H9 (cell line): ENCODE data around the gene ZNF566. TPM values are rescaled to one million over a fixed set of nuclear protein-coding genes. Genes with fewer than 3 reads are reported as not detected.

Experiments
- DNase-seq: peaks from one replicate; pipeline ENCODE4 v3.0.0-alpha.2; 2017
- H2AFZ ChIP-seq: one replicate; pipeline ENCODE4 v1.6.1; 2013; ENCODE audit warnings: mild to moderate bottlenecking, low read length, control low read depth, moderate library complexity
- H2AK5ac ChIP-seq: 2 replicates; pipeline ENCODE4 v1.6.1; 2013; ENCODE audit warnings: low read length, control low read depth, mixed read lengths; ENCODE audit not compliant: insufficient read length
- H2BK120ac ChIP-seq: one replicate; pipeline ENCODE4 v1.6.1; 2013; ENCODE audit warnings: low read depth, mild to moderate bottlenecking, low read length, control low read depth, inconsistent platforms; ENCODE audit not compliant: poor library complexity, severe bottlenecking
- H2BK12ac ChIP-seq: 2 replicates; pipeline ENCODE4 v1.6.1; 2013; ENCODE audit warnings: low read length, control low read depth, mixed read lengths, low read depth; ENCODE audit not compliant: insufficient read length
- H2BK15ac ChIP-seq: 2 replicates; pipeline ENCODE4 v1.6.1; 2013; ENCODE audit warnings: low read depth, low read length, control low read depth
- H2BK20ac ChIP-seq: one replicate; pipeline ENCODE4 v1.6.1; 2013; ENCODE audit warnings: low read depth, mild to moderate bottlenecking, low read length, control low read depth, inconsistent platforms; ENCODE audit not compliant: poor library complexity, severe bottlenecking
- H2BK5ac ChIP-seq: 2 replicates; pipeline ENCODE4 v1.6.1; 2013; ENCODE audit warnings: low read length, control low read depth, mixed read lengths; ENCODE audit not compliant: insufficient read length
- H3K14ac ChIP-seq: 2 replicates; pipeline ENCODE4 v1.6.1; 2013; ENCODE audit warnings: low read length, control low read depth; ENCODE audit not compliant: insufficient read depth
- H3K18ac ChIP-seq: 2 replicates; pipeline ENCODE4 v1.6.1; 2013; ENCODE audit warnings: low read depth, mild to moderate bottlenecking, mixed read lengths, low read length, control low read depth; ENCODE audit not compliant: insufficient read length
- H3K23ac ChIP-seq: 2 replicates; pipeline ENCODE4 v1.6.1; 2013; ENCODE audit warnings: low read length, control low read depth, mixed read lengths, low read depth; ENCODE audit not compliant: insufficient read length
- H3K23me2 ChIP-seq: 2 replicates; pipeline ENCODE4 v1.6.1; 2013; ENCODE audit warnings: low read depth, mild to moderate bottlenecking, mixed read lengths, low read length, control low read depth; ENCODE audit not compliant: insufficient read length, poor library complexity, severe bottlenecking
- H3K27ac ChIP-seq: 2 replicates; pipeline ENCODE4 v1.5.1; 2013; ENCODE audit warnings: low read length, control low read depth, mixed read lengths, low read depth; ENCODE audit not compliant: insufficient read length
- H3K27me3 ChIP-seq: 2 replicates; pipeline ENCODE4 v1.6.1; 2013; ENCODE audit warnings: low read length, control low read depth, inconsistent platforms; ENCODE audit not compliant: insufficient read depth
- H3K4ac ChIP-seq: 2 replicates; pipeline ENCODE4 v1.6.1; 2013; ENCODE audit warnings: low read depth, mild to moderate bottlenecking, control low read depth, inconsistent platforms, low read length, moderate library complexity
- H3K4me1 ChIP-seq: 2 replicates; pipeline ENCODE4 v1.6.1; 2013; ENCODE audit warnings: low read length, control low read depth, inconsistent platforms; ENCODE audit not compliant: insufficient read depth
- H3K4me2 ChIP-seq: 2 replicates; pipeline ENCODE4 v1.6.1; 2013; ENCODE audit warnings: low read length, control low read depth, mixed read lengths; ENCODE audit not compliant: insufficient read length, insufficient read depth
- H3K56ac ChIP-seq: 2 replicates; pipeline ENCODE4 v1.6.1; 2013; ENCODE audit warnings: low read depth, mild to moderate bottlenecking, mixed read lengths, low read length, control low read depth; ENCODE audit not compliant: insufficient read length
- H3K79me1 ChIP-seq: 2 replicates; pipeline ENCODE4 v1.6.1; 2013; ENCODE audit warnings: low read depth, mild to moderate bottlenecking, moderate library complexity, low read length, control low read depth, inconsistent platforms; ENCODE audit not compliant: insufficient read depth, poor library complexity, severe bottlenecking
- H3K79me2 ChIP-seq: 2 replicates; pipeline ENCODE4 v1.6.1; 2013; ENCODE audit warnings: low read length, control low read depth, inconsistent platforms; ENCODE audit not compliant: insufficient read depth
- H3K9ac ChIP-seq: 2 replicates; pipeline ENCODE4 v1.6.1; 2013; ENCODE audit warnings: low read length, control low read depth, mixed read lengths; ENCODE audit not compliant: insufficient read length; ENCODE audit errors: extremely low read depth
- H3K9me3 ChIP-seq: one replicate; pipeline ENCODE4 v1.6.1; 2013; ENCODE audit warnings: low read depth, low read length, inconsistent platforms; ENCODE audit not compliant: control insufficient read depth
- H3T11ph ChIP-seq: one replicate; pipeline ENCODE4 v1.6.1; 2013; ENCODE audit warnings: mild to moderate bottlenecking, low read length, control low read depth, inconsistent platforms
- H4K20me1 ChIP-seq: one replicate; pipeline ENCODE4 v1.6.1; 2013; ENCODE audit not compliant: control insufficient read depth, insufficient read length, insufficient read depth
- H4K5ac ChIP-seq: 2 replicates; pipeline ENCODE4 v1.6.1; 2013; ENCODE audit warnings: low read depth, mild to moderate bottlenecking, mixed read lengths, low read length, control low read depth; ENCODE audit not compliant: insufficient read length
- H4K8ac ChIP-seq: replicated peaks from 2 replicates; pipeline ENCODE4 v1.6.1; 2013; ENCODE audit warnings: low read length, control low read depth, mixed read lengths, low read depth; ENCODE audit not compliant: insufficient read length
- H4K91ac ChIP-seq: 2 replicates; pipeline ENCODE4 v1.6.1; 2013; ENCODE audit warnings: low read depth, mild to moderate bottlenecking, moderate library complexity, mixed read lengths, low read length, control low read depth; ENCODE audit not compliant: insufficient read length
- H3K27ac Mint-ChIP-seq, 3 experiments: 2 replicates in 2 of 3; 3 replicates in 1 of 3; pipeline ENCODE4 v1.8.0; 2020 to 2021; ENCODE audit warnings: mixed read lengths in 3 of 3, mild to moderate bottlenecking in 1 of 3, moderate library complexity in 1 of 3
- H3K27me3 Mint-ChIP-seq: 2 replicates; pipeline ENCODE4 v1.8.0; 2021; ENCODE audit warnings: low read depth, mild to moderate bottlenecking, moderate library complexity, mixed read lengths
- H3K36me3 Mint-ChIP-seq, 3 experiments: 2 replicates in 2 of 3; 3 replicates in 1 of 3; pipeline ENCODE4 v1.8.0; 2020 to 2021; ENCODE audit warnings: low read depth in 3 of 3, mixed read lengths in 3 of 3; ENCODE audit not compliant: insufficient read depth in 1 of 3
- H3K4me1 Mint-ChIP-seq, 2 experiments: 2 replicates each; pipeline ENCODE4 v1.8.0; 2020; ENCODE audit warnings: mixed read lengths in 2 of 2
- H3K4me3 Mint-ChIP-seq, 2 experiments: 2 replicates in 1 of 2; 3 replicates in 1 of 2; pipeline ENCODE4 v1.8.0; 2020 to 2021; ENCODE audit warnings: mild to moderate bottlenecking in 2 of 2, mixed read lengths in 2 of 2, moderate library complexity in 1 of 2
- H3K9me3 Mint-ChIP-seq, 2 experiments: 2 replicates in 1 of 2; 3 replicates in 1 of 2; pipeline ENCODE4 v1.8.0; 2020; ENCODE audit warnings: mild to moderate bottlenecking in 2 of 2, mixed read lengths in 2 of 2, moderate library complexity in 1 of 2
- WGBS: extraction: QIAGEN DNeasy Blood & Tissue Kit; methylation state at CpG from one replicate; pipeline ENCODE4 v1.1.7; 2013; ENCODE audit warnings: missing lambda C conversion rate, low lambda C conversion rate, mixed read lengths; ENCODE audit not compliant: insufficient read length; ENCODE audit errors: extremely low coverage; 5-methylcytosine and 5-hydroxymethylcytosine counted together
- long read RNA-seq: library from polyadenylated mRNA; unstranded; transcript quantifications from one replicate; pipeline ENCODE4 v2.0.0, GENCODE V29; 2020
- total RNA-seq: library from RNA; stranded (reverse); gene quantifications from 2 replicates; pipeline ENCODE4 v1.2.1, GENCODE V29; 2021
- TF ChIP-seq, protein P1 (sequence below): fragments of 200-600 bp; sonication (generic); conservative IDR thresholded peaks from 3 replicates; pipeline ENCODE4 v1.8.0; 2021; ENCODE audit warnings: antibody characterized with exemption, mild to moderate bottlenecking

ZNF566 gene
- 18.0 and 18.3 TPM in 2 replicates for total RNA-seq
- long read RNA-seq, full-length matches to known transcripts, result 59 of 80 reads
- long read RNA-seq, partial matches to known transcripts, result 0 of 80 reads
- long read RNA-seq, other reads (novel, unspliced or antisense), result 21 of 80 reads

GRCh38 chr19:36489118-36489919 is at the start of gene ZNF566:
ZNF566 (minus strand) TSS chr19:36489561; CDS start chr19:36476557, 13,004 bp downstream.
- Histone ChIP-seq H2BK120ac (no peak within 1 kb of the TSS), H3K18ac (peak within 1 kb of the TSS; percentile 98), H3K4me1 (peaks cover 2% of the 10 kb centered on the region; the same call in 1 of the 2 replicates), H3K27me3 (no peaks in the 10 kb centered on the region), H4K20me1 (no peaks in the 10 kb centered on the region), H3K9ac (peak within 1 kb of the TSS; percentile 88), H2AK5ac (no peak within 1 kb of the TSS), H4K5ac (peak within 1 kb of the TSS; percentile 77), H3T11ph (no peak within 1 kb of the TSS), H3K4ac (no peak within 1 kb of the TSS; the same call in 1 of the 2 replicates), H2BK20ac (no peak within 1 kb of the TSS), H3K23ac (no peak within 1 kb of the TSS), H3K23me2 (peaks cover 9% of the 10 kb centered on the region), H3K79me2 (no peaks in the 10 kb centered on the region; the same call in 1 of the 2 replicates), H2AFZ (peak within 1 kb of the TSS; percentile 35), H3K9me3 (no peaks in the 10 kb centered on the region), H3K79me1 (no peaks in the 10 kb centered on the region), H4K8ac (peak within 1 kb of the TSS; percentile 27), H3K14ac (peak within 1 kb of the TSS; percentile 99), H3K4me2 (peak within 1 kb of the TSS; percentile 65), H3K56ac (no peak within 1 kb of the TSS), H2BK12ac (no peak within 1 kb of the TSS), H2BK15ac (no peak within 1 kb of the TSS), H2BK5ac (no peak within 1 kb of the TSS), H3K27ac (peak within 1 kb of the TSS; percentile 9), H4K91ac (no peak within 1 kb of the TSS)
- DNase-seq, result peak; percentile 99
- H3K27me3 Mint-ChIP-seq, result no peaks in the 10 kb centered on the region
- H3K9me3 Mint-ChIP-seq, result peaks cover 31 to 34% of the 10 kb centered on the region in 2 experiments
- H3K4me1 Mint-ChIP-seq, result peaks cover 19 to 20% of the 10 kb centered on the region in 2 experiments
- peaks cover 23 to 35% (median 33%) of the 10 kb centered on the region in 3 experiments for H3K36me3 Mint-ChIP-seq
- TF ChIP-seq, protein P1, sequence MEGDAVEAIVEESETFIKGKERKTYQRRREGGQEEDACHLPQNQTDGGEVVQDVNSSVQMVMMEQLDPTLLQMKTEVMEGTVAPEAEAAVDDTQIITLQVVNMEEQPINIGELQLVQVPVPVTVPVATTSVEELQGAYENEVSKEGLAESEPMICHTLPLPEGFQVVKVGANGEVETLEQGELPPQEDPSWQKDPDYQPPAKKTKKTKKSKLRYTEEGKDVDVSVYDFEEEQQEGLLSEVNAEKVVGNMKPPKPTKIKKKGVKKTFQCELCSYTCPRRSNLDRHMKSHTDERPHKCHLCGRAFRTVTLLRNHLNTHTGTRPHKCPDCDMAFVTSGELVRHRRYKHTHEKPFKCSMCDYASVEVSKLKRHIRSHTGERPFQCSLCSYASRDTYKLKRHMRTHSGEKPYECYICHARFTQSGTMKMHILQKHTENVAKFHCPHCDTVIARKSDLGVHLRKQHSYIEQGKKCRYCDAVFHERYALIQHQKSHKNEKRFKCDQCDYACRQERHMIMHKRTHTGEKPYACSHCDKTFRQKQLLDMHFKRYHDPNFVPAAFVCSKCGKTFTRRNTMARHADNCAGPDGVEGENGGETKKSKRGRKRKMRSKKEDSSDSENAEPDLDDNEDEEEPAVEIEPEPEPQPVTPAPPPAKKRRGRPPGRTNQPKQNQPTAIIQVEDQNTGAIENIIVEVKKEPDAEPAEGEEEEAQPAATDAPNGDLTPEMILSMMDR, result no peak
- H3K4me3 Mint-ChIP-seq, result peak within 1 kb of the TSS; percentile 97 to 99
- no CpG with 5 or more reads among the region's 53 CpGs for WGBS
- peak within 1 kb of the TSS; percentile 100 for H3K27ac Mint-ChIP-seq
